HCT116 (cell line): ENCODE data around the gene GABBR2. TPM values are rescaled to one million over a fixed set of nuclear protein-coding genes. Genes with fewer than 3 reads are reported as not detected.

Source experiments
- ATAC-seq: fragments of 200-7000 bp; cut with Tn5 transposase; 2 replicates; pipeline ENCODE4 v1.9.1; 2020; ENCODE audit warnings: mild to moderate bottlenecking, moderate library complexity
- BruUV-seq: library from RNA; stranded (reverse); fragments of 400-500 nt; replicated peaks from 2 replicates; lab custom pipeline; 2021; lab: Mats Ljungman, UMichigan
- CTCF ChIA-PET: fragments of 300-600 bp; sonication (Branson Sonifier 250); formaldehyde crosslinking; loops from one replicate; lab custom pipeline; 2021; ENCODE audit warnings: antibody characterized with exemption; lab: Charles Lee
- POLR2A ChIA-PET: fragments of 300-600, 350-600 bp; sonication (Branson Sonifier 250); formaldehyde crosslinking; loops from one replicate; lab custom pipeline; 2021; ENCODE audit warnings: antibody characterized with exemption; lab: Charles Lee
- RAD21 ChIA-PET, 2 experiments: fragments of 300-600 bp; sonication (Branson Sonifier 250); formaldehyde crosslinking; loops; one replicate each; lab custom pipeline; 2023; ENCODE audit warnings: low total read pairs in 2 of 2; ENCODE audit not compliant: uncharacterized antibody in 2 of 2, unreplicated experiment in 2 of 2, low non-redundant PET in 1 of 2; lab: Charles Lee
- DNase-seq: peaks from one replicate; pipeline ENCODE4 v3.0.0-alpha.2; 2010; ENCODE audit warnings: low read depth, low spot score
- H2AFZ ChIP-seq: fragments of 200-600 bp; shearing (Covaris generic), sonication (generic); 2 replicates; pipeline ENCODE4 v1.6.1; 2017; ENCODE audit warnings: low read depth, mixed run types, mixed read lengths, antibody characterized with exemption, low read length; ENCODE audit not compliant: poor library complexity, severe bottlenecking
- H3K27ac ChIP-seq: 2 replicates; pipeline ENCODE4 v1.5.1; 2012; ENCODE audit warnings: low read depth, low read length
- H3K27me3 ChIP-seq: fragments of 200-600 bp; sonication (generic); 2 replicates; pipeline ENCODE4 v1.6.1; 2016; ENCODE audit warnings: mixed run types, low read length, mixed read lengths; ENCODE audit not compliant: insufficient read depth
- H3K36me3 ChIP-seq, 2 experiments: fragments of 200-500 bp in 1 of 2; fragments of 200-600 bp in 1 of 2; sonication (Bioruptor generic) in 1 of 2; sonication (generic) in 1 of 2; 2 replicates each; pipeline versions ENCODE4 v1.5.1 to v1.6.1; 2014 to 2016; ENCODE audit warnings: low read length in 2 of 2, inconsistent platforms in 1 of 2, mixed read lengths in 1 of 2, mixed run types in 1 of 2; ENCODE audit not compliant: insufficient read depth in 2 of 2, control insufficient read depth in 1 of 2
- H3K4me1 ChIP-seq, 2 experiments: fragments of 200-600 bp in 1 of 2; sonication (generic) in 1 of 2; 2 replicates each; pipeline versions ENCODE4 v1.5.1 to v1.6.1; 2012 to 2017; ENCODE audit warnings: low read length in 2 of 2, inconsistent platforms in 1 of 2, mild to moderate bottlenecking in 1 of 2, mixed read lengths in 1 of 2, mixed run types in 1 of 2, moderate library complexity in 1 of 2; ENCODE audit not compliant: insufficient read depth in 2 of 2, control insufficient read depth in 1 of 2
- H3K4me2 ChIP-seq: fragments of 200-600 bp; sonication (generic); 2 replicates; pipeline ENCODE4 v1.6.1; 2017; ENCODE audit warnings: mixed run types, low read length, mixed read lengths
- H3K4me3 ChIP-seq, 2 experiments: fragments of 200-600 bp in 1 of 2; sonication (generic) in 1 of 2; replicated peaks in 1 of 2; 2 replicates each; pipeline ENCODE4 v1.5.1; 2011 to 2016; ENCODE audit warnings: low read length in 2 of 2, control low read depth in 1 of 2, low read depth in 1 of 2, mild to moderate bottlenecking in 1 of 2, mixed read lengths in 1 of 2, mixed run types in 1 of 2
- H3K79me2 ChIP-seq: fragments of 200-600 bp; sonication (generic); 2 replicates; pipeline ENCODE4 v1.6.1; 2017; ENCODE audit warnings: mild to moderate bottlenecking, mixed run types, low read length, moderate library complexity, mixed read lengths; ENCODE audit not compliant: insufficient read depth
- H3K9ac ChIP-seq: fragments of 200-600 bp; sonication (generic); 2 replicates; pipeline ENCODE4 v1.6.1; 2016; ENCODE audit warnings: low read length, mixed read lengths
- H3K9me2 ChIP-seq: fragments of 200-600 bp; sonication (generic), shearing (Covaris generic); 2 replicates; pipeline ENCODE4 v1.6.1; 2017; ENCODE audit warnings: mixed run types, mild to moderate bottlenecking, moderate library complexity; ENCODE audit not compliant: insufficient read depth
- H3K9me3 ChIP-seq, 2 experiments: fragments of 200-500 bp in 1 of 2; fragments of 200-600 bp in 1 of 2; sonication (Bioruptor generic) in 1 of 2; sonication (generic) in 1 of 2; 2 replicates each; pipeline ENCODE4 v1.6.1; 2014 to 2017; ENCODE audit warnings: low read length in 2 of 2, mixed read lengths in 2 of 2, inconsistent platforms in 1 of 2, low read depth in 1 of 2, mild to moderate bottlenecking in 1 of 2, mixed run types in 1 of 2, moderate library complexity in 1 of 2; ENCODE audit not compliant: control insufficient read depth in 1 of 2, insufficient read depth in 1 of 2
- H4K20me1 ChIP-seq: fragments of 200-600 bp; sonication (generic), shearing (Covaris generic); 2 replicates; pipeline ENCODE4 v1.6.1; 2017; ENCODE audit warnings: mixed run types, mild to moderate bottlenecking, moderate library complexity; ENCODE audit not compliant: insufficient read depth
- CBX3 ChIP-seq: IDR thresholded peaks from 2 replicates; pipeline ENCODE4 v1.6.1; 2012; ENCODE audit warnings: low read depth
- CEBPB ChIP-seq: IDR thresholded peaks from 2 replicates; pipeline ENCODE4 v1.6.1; 2012; ENCODE audit warnings: low read depth
- EZH2phosphoT487 ChIP-seq: fragments of 200-600 bp; IDR thresholded peaks from 2 replicates; pipeline ENCODE4 v1.6.1; 2018; ENCODE audit warnings: antibody characterized with exemption, borderline replicate concordance
- FOSL1 ChIP-seq: IDR thresholded peaks from 2 replicates; pipeline ENCODE4 v1.6.1; 2012; ENCODE audit warnings: low read depth
- JUND ChIP-seq: IDR thresholded peaks from 2 replicates; pipeline ENCODE4 v1.6.1; 2012
- POLR2A ChIP-seq: IDR thresholded peaks from 2 replicates; pipeline ENCODE4 v1.7.0; 2011; ENCODE audit warnings: borderline replicate concordance; ENCODE audit not compliant: insufficient read depth, insufficient read length; ENCODE audit errors: extremely low read depth
- POLR2AphosphoS5 ChIP-seq: IDR thresholded peaks from 2 replicates; pipeline ENCODE4 v1.6.1; 2011; ENCODE audit warnings: mild to moderate bottlenecking, low read depth, low read length, moderate library complexity
- SIN3A ChIP-seq: IDR thresholded peaks from 2 replicates; pipeline ENCODE4 v1.6.1; 2012; ENCODE audit warnings: low read depth
- SP1 ChIP-seq: IDR thresholded peaks from 2 replicates; pipeline ENCODE4 v1.6.1; 2012; ENCODE audit warnings: low read depth
- TCF7L2 ChIP-seq: IDR thresholded peaks from 2 replicates; pipeline ENCODE4 v1.7.0; 2011; ENCODE audit warnings: borderline replicate concordance, inconsistent platforms; ENCODE audit not compliant: insufficient read depth, insufficient read length; ENCODE audit errors: extremely low read depth
- ZFX ChIP-seq: fragments of 450-650 bp; IDR thresholded peaks from 2 replicates; pipeline ENCODE4 v1.6.1; 2017
- intact Hi-C: fragments of 100-400 bp; cut with micrococcal nuclease; formaldehyde crosslinking; loops from 2 replicates; pipeline ENCODE4 v1.10.0; 2022
- total RNA-seq: library from RNA; stranded (reverse); gene quantifications from one replicate; pipeline ENCODE4 v1.2.1, GENCODE V29; 2021; ENCODE audit not compliant: unreplicated experiment
- TF ChIP-seq, protein P1 (sequence below): IDR thresholded peaks from 2 replicates; pipeline ENCODE4 v1.6.1; 2011; ENCODE audit warnings: mild to moderate bottlenecking, low read length, moderate library complexity; ENCODE audit not compliant: insufficient replicate concordance; ENCODE audit errors: extremely low read depth
- TF ChIP-seq, protein P2 (sequence below), 3 experiments: fragments of 200-600 bp in 1 of 3; sonication (generic) in 1 of 3; IDR thresholded peaks in 2 of 3; conservative IDR thresholded peaks in 1 of 3; 2 replicates each; pipeline ENCODE4 v1.5.1; 2012 to 2017; ENCODE audit warnings: low read depth in 2 of 3, low read length in 2 of 3, antibody characterized with exemption in 1 of 3, borderline replicate concordance in 1 of 3, control low read depth in 1 of 3, mild to moderate bottlenecking in 1 of 3, mixed read lengths in 1 of 3, mixed run types in 1 of 3, moderate library complexity in 1 of 3; ENCODE audit not compliant: insufficient read depth in 1 of 3

Gene GABBR2
- total RNA-seq, 1 experiment from 2014 or later, result 0.15 TPM

DNA sequence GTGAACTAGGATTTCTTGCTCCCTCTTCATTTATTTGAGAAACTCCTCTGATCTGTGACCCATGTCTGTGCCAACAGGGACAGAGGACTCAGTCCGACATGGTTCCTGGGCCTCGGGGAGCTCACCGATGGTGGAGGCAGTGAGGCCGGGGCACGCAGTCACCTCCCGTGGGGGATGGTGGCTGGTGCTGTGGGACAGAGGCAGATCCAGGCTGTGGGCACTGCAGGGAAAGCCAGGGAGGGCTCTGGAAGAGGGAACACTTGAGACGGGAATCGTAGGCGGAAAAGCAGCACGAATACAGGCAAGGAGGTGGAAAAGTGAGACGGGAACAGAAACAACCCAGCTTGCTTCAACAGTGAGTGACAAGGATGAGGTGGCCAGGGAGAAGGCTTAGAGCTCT is 127.8 kb downstream of the GABBR2 start:
- CTCF ChIA-PET, result no interaction called here

DNA sequence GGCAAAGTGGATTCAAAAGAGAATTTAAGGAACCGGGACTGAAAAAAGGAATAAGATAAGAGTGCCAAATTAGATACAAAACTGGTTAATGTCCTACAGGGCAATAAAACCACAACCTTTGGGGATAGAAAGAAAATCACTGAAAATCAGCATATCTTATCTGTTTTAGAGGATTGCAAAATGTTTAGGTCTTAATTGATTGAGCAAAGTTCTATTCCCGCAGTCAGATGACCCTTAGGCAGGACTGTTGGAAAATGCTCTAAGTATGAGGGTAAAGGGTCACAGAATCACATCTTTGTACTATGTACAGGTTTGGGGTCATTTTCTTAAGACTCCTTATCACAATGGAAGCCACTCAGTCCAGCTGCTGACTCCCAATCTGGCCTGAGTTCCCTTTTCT is 129.0 kb downstream of the GABBR2 start:
- H3K27ac ChIP-seq, result no peak overlapping the region
- H4K20me1 ChIP-seq, result no peaks in the 10 kb centered on the region
- no peak for TF ChIP-seq SP1
- no peak for TF ChIP-seq POLR2A
- TF ChIP-seq FOSL1, result no peak
- TF ChIP-seq POLR2AphosphoS5, result no peak
- TF ChIP-seq, protein P1, sequence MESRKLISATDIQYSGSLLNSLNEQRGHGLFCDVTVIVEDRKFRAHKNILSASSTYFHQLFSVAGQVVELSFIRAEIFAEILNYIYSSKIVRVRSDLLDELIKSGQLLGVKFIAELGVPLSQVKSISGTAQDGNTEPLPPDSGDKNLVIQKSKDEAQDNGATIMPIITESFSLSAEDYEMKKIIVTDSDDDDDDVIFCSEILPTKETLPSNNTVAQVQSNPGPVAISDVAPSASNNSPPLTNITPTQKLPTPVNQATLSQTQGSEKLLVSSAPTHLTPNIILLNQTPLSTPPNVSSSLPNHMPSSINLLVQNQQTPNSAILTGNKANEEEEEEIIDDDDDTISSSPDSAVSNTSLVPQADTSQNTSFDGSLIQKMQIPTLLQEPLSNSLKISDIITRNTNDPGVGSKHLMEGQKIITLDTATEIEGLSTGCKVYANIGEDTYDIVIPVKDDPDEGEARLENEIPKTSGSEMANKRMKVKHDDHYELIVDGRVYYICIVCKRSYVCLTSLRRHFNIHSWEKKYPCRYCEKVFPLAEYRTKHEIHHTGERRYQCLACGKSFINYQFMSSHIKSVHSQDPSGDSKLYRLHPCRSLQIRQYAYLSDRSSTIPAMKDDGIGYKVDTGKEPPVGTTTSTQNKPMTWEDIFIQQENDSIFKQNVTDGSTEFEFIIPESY, result no peak
- CTCF ChIA-PET, result no interaction called here
- DNase-seq, result no peak
- H2AFZ ChIP-seq, result no peak overlapping the region
- ATAC-seq, result no peak
- no peaks in the 10 kb centered on the region for H3K9me3 ChIP-seq
- no peak overlapping the region for H3K4me3 ChIP-seq
- H3K79me2 ChIP-seq, result no peaks in the 10 kb centered on the region
- 0 out of 2 replicates have a peak, but pooled peaks cover 5% of the 10 kb centered on the region for H3K27me3 ChIP-seq
- H3K9ac ChIP-seq, result no peak overlapping the region
- H3K9me2 ChIP-seq, result no peaks in the 10 kb centered on the region
- no TSS peak for BruUV-seq
- H3K36me3 ChIP-seq, result no peaks in the 10 kb centered on the region
- intact Hi-C loops, result loop anchor here (10.0 kb wide), 1 partner anchor 265 kb away; no protein-coding TSS in a partner anchor
- peaks cover 6 to 16% of the 10 kb centered on the region in 2 experiments; a peak in 3 of 4 replicates for H3K4me1 ChIP-seq
- RAD21 ChIA-PET, result no interaction called here
- H3K4me2 ChIP-seq, result no peak overlapping the region
- POLR2A ChIA-PET, result no interaction called here

More for the DNA sequence above, 127.8 kb downstream of the GABBR2 start:
- BruUV-seq, result no TSS peak
- 0 out of 2 replicates have a peak, but pooled peaks cover 5% of the 10 kb centered on the region for H3K27me3 ChIP-seq
- no peak overlapping the region for H3K4me2 ChIP-seq
- H2AFZ ChIP-seq, result no peak overlapping the region
- no peaks in the 10 kb centered on the region for H3K9me2 ChIP-seq
- TF ChIP-seq CBX3 (no peak), EZH2phosphoT487 (no peak), TCF7L2 (no peak), CEBPB (no peak), POLR2A (no peak), ZFX (no peak), SP1 (no peak), SIN3A (no peak), JUND (no peak)
- TF ChIP-seq, protein P2, sequence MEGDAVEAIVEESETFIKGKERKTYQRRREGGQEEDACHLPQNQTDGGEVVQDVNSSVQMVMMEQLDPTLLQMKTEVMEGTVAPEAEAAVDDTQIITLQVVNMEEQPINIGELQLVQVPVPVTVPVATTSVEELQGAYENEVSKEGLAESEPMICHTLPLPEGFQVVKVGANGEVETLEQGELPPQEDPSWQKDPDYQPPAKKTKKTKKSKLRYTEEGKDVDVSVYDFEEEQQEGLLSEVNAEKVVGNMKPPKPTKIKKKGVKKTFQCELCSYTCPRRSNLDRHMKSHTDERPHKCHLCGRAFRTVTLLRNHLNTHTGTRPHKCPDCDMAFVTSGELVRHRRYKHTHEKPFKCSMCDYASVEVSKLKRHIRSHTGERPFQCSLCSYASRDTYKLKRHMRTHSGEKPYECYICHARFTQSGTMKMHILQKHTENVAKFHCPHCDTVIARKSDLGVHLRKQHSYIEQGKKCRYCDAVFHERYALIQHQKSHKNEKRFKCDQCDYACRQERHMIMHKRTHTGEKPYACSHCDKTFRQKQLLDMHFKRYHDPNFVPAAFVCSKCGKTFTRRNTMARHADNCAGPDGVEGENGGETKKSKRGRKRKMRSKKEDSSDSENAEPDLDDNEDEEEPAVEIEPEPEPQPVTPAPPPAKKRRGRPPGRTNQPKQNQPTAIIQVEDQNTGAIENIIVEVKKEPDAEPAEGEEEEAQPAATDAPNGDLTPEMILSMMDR (IDR thresholded peaks at IDR 0.05 in 2 of 3, conservative IDR thresholded peaks at IDR 0.05 in 1 of 3; ENCODE audit: borderline replicate concordance in 1 of 3, insufficient read depth in 1 of 3, low read depth in 2 of 3, low read length in 2 of 3), result no peak
- RAD21 ChIA-PET, result no interaction called here
- no peaks in the 10 kb centered on the region for H4K20me1 ChIP-seq
- POLR2A ChIA-PET, result no interaction called here
- ATAC-seq, result no peak
- no peak overlapping the region for H3K9ac ChIP-seq
- no peak for DNase-seq
- no peaks in the 10 kb centered on the region for H3K9me3 ChIP-seq
- no peaks in the 10 kb centered on the region for H3K36me3 ChIP-seq
- peaks cover 3 to 5% of the 10 kb centered on the region in 2 experiments; a peak in 3 of 4 replicates for H3K4me1 ChIP-seq
- H3K27ac ChIP-seq, result no peak overlapping the region
- H3K79me2 ChIP-seq, result no peaks in the 10 kb centered on the region
- intact Hi-C loops, result no loop called here
- H3K4me3 ChIP-seq, result no peak overlapping the region
